Measurements from ENCODE around the gene PLXNA1. TPM values are rescaled to one million over a fixed set of nuclear protein-coding genes. Genes with fewer than 3 reads are reported as not detected.

The PLXNA1 gene
- total and polyA plus RNA-seq, 10 of the 15 experiments (the other 5 are each of a cell fraction or from before 2014, with no cell fraction given): 0.03 to 16.4 (median 2.5) TPM

DNA sequence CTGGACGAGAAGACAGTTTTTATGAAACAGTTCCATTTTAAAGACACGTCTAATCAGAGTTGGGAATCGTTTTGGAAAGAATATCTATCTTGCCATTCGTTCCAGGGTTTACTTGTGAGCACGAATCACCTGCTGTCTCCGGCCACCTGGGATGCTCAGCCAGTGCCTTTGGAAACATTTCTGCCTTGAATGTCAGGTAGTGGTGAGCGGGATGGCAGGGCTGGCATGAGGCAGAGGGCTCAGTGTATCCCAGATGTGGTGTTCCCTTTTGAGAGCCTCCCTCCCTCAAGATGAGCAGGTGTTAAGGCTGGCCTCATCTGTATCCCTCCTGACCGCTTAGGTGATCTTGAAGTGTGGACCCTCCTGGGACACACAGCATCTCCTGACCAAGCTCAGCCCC, 47.9 kb upstream of the PLXNA1 start:
- no peak overlapping the region for H3K4me2 ChIP-seq (ENCODE audit: control insufficient read depth, insufficient read depth)
- no peaks in the 10 kb centered on the region for H3K9me3 ChIP-seq (replicated peaks; ENCODE audit: control insufficient read depth, insufficient read depth, low read length)
- H3K4me1 ChIP-seq (ENCODE audit: control insufficient read depth, insufficient read depth, low read length): no peaks in the 10 kb centered on the region
- H3K79me2 ChIP-seq (ENCODE audit: control insufficient read depth, insufficient read depth, low read length): no peaks in the 10 kb centered on the region
- WGBS (ENCODE audit: insufficient coverage, insufficient replicate concordance, low lambda C conversion rate, missing lambda C conversion rate): 80% methylated on average over 8 of the region's 8 CpGs
- ChIA-PET RAD21 (ENCODE audit: unreplicated experiment) (no interaction called here), POLR2A (no interaction called here), SMC1A (ENCODE audit: uncharacterized antibody, unreplicated experiment) (interaction anchor here (0.7 kb wide), 1 partner anchor 13 kb away, joined by 3 read pairs; no protein-coding TSS in a partner anchor), CTCF (no interaction called here)
- no peak for ATAC-seq
- no peak overlapping the region for H2AFZ ChIP-seq (ENCODE audit: control insufficient read depth, low read depth, low read length)
- in situ Hi-C loops (cut with MboI): no loop called here
- intact Hi-C loops (cut with micrococcal nuclease; ENCODE audit: unreplicated experiment): no loop called here
- H3K27ac ChIP-seq (ENCODE audit: control insufficient read depth, insufficient read depth): no peak overlapping the region
- no peak for FAIRE-seq
- no peak overlapping the region for H3K4me3 ChIP-seq
- TF ChIP-seq NRF1 (conservative IDR thresholded peaks at IDR 0.05; ENCODE audit: low read depth, low read length) (no peak), CHD1 (IDR thresholded peaks at IDR 0.05; ENCODE audit: low read depth, low read length) (no peak), ZZZ3 (IDR thresholded peaks at IDR 0.05; ENCODE audit: control insufficient read depth, insufficient read length, low read depth) (no peak), SREBF2 (IDR thresholded peaks at IDR 0.05; ENCODE audit: low read length) (no peak), PAX5 (IDR thresholded peaks at IDR 0.05; ENCODE audit: borderline replicate concordance, low read depth, low read length) (no peak), ESRRA (IDR thresholded peaks at IDR 0.05; ENCODE audit: low read length) (no peak), STAT3 (IDR thresholded peaks at IDR 0.05; ENCODE audit: low read depth, low read length) (no peak), EZH2 (IDR thresholded peaks at IDR 0.05; ENCODE audit: borderline replicate concordance, control insufficient read depth, low read depth, low read length) (no peak), SMAD1 (IDR thresholded peaks at IDR 0.05; ENCODE audit: low read depth, partially characterized antibody) (no peak), MTA2 (IDR thresholded peaks at IDR 0.05; ENCODE audit: low read depth) (no peak), MYC (IDR thresholded peaks at IDR 0.05; ENCODE audit: insufficient read depth, insufficient read length, insufficient replicate concordance, low read length, severe bottlenecking) (no peak), EGR1 (IDR thresholded peaks at IDR 0.05; ENCODE audit: borderline replicate concordance in 1 of 2, low read depth in 2 of 2, low read length in 2 of 2) (no peak)
- TF ChIP-seq, protein P1, sequence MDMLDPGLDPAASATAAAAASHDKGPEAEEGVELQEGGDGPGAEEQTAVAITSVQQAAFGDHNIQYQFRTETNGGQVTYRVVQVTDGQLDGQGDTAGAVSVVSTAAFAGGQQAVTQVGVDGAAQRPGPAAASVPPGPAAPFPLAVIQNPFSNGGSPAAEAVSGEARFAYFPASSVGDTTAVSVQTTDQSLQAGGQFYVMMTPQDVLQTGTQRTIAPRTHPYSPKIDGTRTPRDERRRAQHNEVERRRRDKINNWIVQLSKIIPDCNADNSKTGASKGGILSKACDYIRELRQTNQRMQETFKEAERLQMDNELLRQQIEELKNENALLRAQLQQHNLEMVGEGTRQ (IDR thresholded peaks at IDR 0.05; ENCODE audit: borderline replicate concordance, low read depth, low read length): no peak
- TF ChIP-seq, protein P2, sequence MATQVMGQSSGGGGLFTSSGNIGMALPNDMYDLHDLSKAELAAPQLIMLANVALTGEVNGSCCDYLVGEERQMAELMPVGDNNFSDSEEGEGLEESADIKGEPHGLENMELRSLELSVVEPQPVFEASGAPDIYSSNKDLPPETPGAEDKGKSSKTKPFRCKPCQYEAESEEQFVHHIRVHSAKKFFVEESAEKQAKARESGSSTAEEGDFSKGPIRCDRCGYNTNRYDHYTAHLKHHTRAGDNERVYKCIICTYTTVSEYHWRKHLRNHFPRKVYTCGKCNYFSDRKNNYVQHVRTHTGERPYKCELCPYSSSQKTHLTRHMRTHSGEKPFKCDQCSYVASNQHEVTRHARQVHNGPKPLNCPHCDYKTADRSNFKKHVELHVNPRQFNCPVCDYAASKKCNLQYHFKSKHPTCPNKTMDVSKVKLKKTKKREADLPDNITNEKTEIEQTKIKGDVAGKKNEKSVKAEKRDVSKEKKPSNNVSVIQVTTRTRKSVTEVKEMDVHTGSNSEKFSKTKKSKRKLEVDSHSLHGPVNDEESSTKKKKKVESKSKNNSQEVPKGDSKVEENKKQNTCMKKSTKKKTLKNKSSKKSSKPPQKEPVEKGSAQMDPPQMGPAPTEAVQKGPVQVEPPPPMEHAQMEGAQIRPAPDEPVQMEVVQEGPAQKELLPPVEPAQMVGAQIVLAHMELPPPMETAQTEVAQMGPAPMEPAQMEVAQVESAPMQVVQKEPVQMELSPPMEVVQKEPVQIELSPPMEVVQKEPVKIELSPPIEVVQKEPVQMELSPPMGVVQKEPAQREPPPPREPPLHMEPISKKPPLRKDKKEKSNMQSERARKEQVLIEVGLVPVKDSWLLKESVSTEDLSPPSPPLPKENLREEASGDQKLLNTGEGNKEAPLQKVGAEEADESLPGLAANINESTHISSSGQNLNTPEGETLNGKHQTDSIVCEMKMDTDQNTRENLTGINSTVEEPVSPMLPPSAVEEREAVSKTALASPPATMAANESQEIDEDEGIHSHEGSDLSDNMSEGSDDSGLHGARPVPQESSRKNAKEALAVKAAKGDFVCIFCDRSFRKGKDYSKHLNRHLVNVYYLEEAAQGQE (IDR thresholded peaks at IDR 0.05; ENCODE audit: low read depth, low read length): no peak
- TF ChIP-seq, protein P3, sequence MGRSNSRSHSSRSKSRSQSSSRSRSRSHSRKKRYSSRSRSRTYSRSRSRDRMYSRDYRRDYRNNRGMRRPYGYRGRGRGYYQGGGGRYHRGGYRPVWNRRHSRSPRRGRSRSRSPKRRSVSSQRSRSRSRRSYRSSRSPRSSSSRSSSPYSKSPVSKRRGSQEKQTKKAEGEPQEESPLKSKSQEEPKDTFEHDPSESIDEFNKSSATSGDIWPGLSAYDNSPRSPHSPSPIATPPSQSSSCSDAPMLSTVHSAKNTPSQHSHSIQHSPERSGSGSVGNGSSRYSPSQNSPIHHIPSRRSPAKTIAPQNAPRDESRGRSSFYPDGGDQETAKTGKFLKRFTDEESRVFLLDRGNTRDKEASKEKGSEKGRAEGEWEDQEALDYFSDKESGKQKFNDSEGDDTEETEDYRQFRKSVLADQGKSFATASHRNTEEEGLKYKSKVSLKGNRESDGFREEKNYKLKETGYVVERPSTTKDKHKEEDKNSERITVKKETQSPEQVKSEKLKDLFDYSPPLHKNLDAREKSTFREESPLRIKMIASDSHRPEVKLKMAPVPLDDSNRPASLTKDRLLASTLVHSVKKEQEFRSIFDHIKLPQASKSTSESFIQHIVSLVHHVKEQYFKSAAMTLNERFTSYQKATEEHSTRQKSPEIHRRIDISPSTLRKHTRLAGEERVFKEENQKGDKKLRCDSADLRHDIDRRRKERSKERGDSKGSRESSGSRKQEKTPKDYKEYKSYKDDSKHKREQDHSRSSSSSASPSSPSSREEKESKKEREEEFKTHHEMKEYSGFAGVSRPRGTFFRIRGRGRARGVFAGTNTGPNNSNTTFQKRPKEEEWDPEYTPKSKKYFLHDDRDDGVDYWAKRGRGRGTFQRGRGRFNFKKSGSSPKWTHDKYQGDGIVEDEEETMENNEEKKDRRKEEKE (IDR thresholded peaks at IDR 0.05): no peak
- H3K36me3 ChIP-seq (ENCODE audit: control insufficient read depth in 2 of 2, insufficient read depth in 2 of 2, low read length in 1 of 2): no peaks in the 10 kb centered on the region
- H4K20me1 ChIP-seq (ENCODE audit: control insufficient read depth, insufficient read depth): no peaks in the 10 kb centered on the region
- no peaks in the 10 kb centered on the region for H3K27me3 ChIP-seq (replicated peaks in 1 of 2; ENCODE audit: control insufficient read depth in 2 of 2, insufficient read depth in 2 of 2, low read length in 1 of 2)
- DNase-seq (ENCODE audit: low read depth, low spot score): no peak
- no peak overlapping the region for H3K9ac ChIP-seq (ENCODE audit: control insufficient read depth, insufficient read depth, low read length)
- BruUV-seq (replicated peaks): no TSS peak
